ENCODE results near the gene PRKG1.

DNA sequence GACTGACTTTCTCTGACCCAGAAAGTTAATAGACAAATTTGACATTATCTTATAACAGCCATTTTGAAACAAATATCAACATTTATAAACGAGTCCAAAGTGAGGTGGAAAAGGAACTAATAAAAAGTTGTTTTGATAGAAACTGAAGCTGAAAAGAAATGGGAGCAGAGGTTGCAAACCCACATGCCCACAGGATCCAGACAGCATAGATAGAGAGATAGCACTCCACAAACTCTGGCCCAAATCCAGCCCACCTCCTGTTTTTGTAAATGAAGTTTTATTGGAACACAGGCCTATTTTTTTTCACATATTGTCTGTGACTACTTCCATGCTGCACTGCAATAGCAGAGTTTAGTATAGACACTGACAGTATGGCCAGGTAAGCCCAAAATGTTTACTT, 171.9 kb downstream of the PRKG1 start:
- TF ChIP-seq, protein P1, sequence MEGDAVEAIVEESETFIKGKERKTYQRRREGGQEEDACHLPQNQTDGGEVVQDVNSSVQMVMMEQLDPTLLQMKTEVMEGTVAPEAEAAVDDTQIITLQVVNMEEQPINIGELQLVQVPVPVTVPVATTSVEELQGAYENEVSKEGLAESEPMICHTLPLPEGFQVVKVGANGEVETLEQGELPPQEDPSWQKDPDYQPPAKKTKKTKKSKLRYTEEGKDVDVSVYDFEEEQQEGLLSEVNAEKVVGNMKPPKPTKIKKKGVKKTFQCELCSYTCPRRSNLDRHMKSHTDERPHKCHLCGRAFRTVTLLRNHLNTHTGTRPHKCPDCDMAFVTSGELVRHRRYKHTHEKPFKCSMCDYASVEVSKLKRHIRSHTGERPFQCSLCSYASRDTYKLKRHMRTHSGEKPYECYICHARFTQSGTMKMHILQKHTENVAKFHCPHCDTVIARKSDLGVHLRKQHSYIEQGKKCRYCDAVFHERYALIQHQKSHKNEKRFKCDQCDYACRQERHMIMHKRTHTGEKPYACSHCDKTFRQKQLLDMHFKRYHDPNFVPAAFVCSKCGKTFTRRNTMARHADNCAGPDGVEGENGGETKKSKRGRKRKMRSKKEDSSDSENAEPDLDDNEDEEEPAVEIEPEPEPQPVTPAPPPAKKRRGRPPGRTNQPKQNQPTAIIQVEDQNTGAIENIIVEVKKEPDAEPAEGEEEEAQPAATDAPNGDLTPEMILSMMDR (IDR thresholded peaks at IDR 0.05): no peak
- TF ChIP-seq POLR2A (IDR thresholded peaks at IDR 0.05): no peak

Measured in Peyer's patch (tissue), 4 donors.